ENCODE data around the gene BRSK2. TPM values are rescaled to one million over a fixed set of nuclear protein-coding genes. Genes with fewer than 3 reads are reported as not detected.

BRSK2 gene
- total RNA-seq, 1 donor from 2014 or later, result 59.9 TPM

GRCh38 chr11:1436468-1437039 lies 46.8 kb downstream of the BRSK2 start:
- H3K4me3 Mint-ChIP-seq, result no peak overlapping the region
- no peaks in the 10 kb centered on the region for H3K36me3 Mint-ChIP-seq (ENCODE audit: low read depth)
- H3K9me3 Mint-ChIP-seq, result no peaks in the 10 kb centered on the region
- no peaks in the 10 kb centered on the region for H3K4me1 Mint-ChIP-seq
- H3K27ac Mint-ChIP-seq (ENCODE audit: unreplicated experiment), result no peak overlapping the region
- TF ChIP-seq CTCF (conservative IDR thresholded peaks at IDR 0.05), result no peak
- DNase-seq (ENCODE audit: low read depth, low spot score), result no peak
- H3K27me3 Mint-ChIP-seq (ENCODE audit: low read depth), result no peaks in the 10 kb centered on the region

DNA sequence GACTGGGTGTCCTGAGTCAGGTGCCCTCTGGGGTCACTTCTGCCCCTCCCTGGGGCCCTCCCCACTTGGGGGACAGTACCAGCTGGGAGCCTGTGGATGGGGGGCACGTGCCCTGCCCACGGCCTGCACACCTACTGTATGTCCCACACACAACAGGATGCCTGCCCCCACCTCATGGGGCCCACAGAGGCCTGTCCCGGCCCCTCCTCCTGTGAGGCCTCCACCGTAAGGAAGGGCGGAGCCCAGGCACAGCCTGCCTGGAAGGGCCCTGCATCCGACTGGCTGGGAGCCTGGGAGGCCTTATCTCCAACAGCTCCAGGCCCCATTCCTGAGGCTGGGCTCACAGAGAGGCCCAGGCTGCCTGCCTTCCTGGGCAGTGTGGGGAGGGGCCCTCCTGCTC lies 47.8 kb downstream of the BRSK2 start:
- TF ChIP-seq CTCF (conservative IDR thresholded peaks at IDR 0.05), result no peak
- H3K27me3 Mint-ChIP-seq (ENCODE audit: low read depth), result no peaks in the 10 kb centered on the region
- no peaks in the 10 kb centered on the region for H3K9me3 Mint-ChIP-seq
- DNase-seq (ENCODE audit: low read depth, low spot score), result no peak
- H3K4me1 Mint-ChIP-seq, result no peaks in the 10 kb centered on the region
- no peaks in the 10 kb centered on the region for H3K36me3 Mint-ChIP-seq (ENCODE audit: low read depth)
- no peak overlapping the region for H3K27ac Mint-ChIP-seq (ENCODE audit: unreplicated experiment)
- no peak overlapping the region for H3K4me3 Mint-ChIP-seq

- Mint-ChIP-seq H3K9me3 (no peaks in the 10 kb centered on the region), H3K4me3 (no peak overlapping the region), H3K36me3 (ENCODE audit: low read depth) (no peaks in the 10 kb centered on the region), H3K27me3 (ENCODE audit: low read depth) (no peaks in the 10 kb centered on the region), H3K27ac (ENCODE audit: unreplicated experiment) (no peak overlapping the region), H3K4me1 (no peaks in the 10 kb centered on the region)
- no peak for TF ChIP-seq CTCF (conservative IDR thresholded peaks at IDR 0.05)
- no peak for DNase-seq (ENCODE audit: low read depth, low spot score)
Observed at GRCh38 chr11:1438261-1438966, 48.7 kb downstream of the BRSK2 start.

GRCh38 chr11:1438967-1439330 lies 49.2 kb downstream of the BRSK2 start:
- Mint-ChIP-seq H3K4me1 (no peaks in the 10 kb centered on the region), H3K9me3 (no peaks in the 10 kb centered on the region), H3K27me3 (ENCODE audit: low read depth) (no peaks in the 10 kb centered on the region), H3K4me3 (no peak overlapping the region), H3K27ac (ENCODE audit: unreplicated experiment) (no peak overlapping the region), H3K36me3 (ENCODE audit: low read depth) (no peaks in the 10 kb centered on the region)
- no peak for TF ChIP-seq CTCF (conservative IDR thresholded peaks at IDR 0.05)
- DNase-seq (ENCODE audit: low read depth, low spot score), result no peak

DNA sequence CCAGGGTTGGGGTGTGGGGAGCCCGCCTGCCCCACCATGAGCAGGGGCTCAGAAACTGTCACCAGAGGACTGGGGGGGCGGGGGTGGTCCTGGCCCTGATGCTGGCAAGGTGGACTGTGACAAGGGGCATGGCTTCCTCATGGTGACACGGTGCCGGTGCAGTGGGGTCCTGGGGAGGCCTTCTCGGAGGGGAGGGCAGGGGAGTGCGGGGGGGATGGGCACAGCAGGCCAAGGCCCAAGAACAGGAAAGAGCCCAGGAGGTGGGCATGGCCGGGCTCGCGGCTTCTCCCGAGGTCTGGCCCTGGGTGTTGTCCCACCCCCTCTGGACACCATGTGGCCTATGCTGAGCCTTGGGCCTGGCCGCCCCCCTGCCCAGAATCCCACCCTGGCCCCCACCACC lies 49.6 kb downstream of the BRSK2 start:
- H3K4me3 Mint-ChIP-seq, result no peak overlapping the region
- TF ChIP-seq CTCF (conservative IDR thresholded peaks at IDR 0.05), result no peak
- no peaks in the 10 kb centered on the region for H3K27me3 Mint-ChIP-seq (ENCODE audit: low read depth)
- no peak overlapping the region for H3K27ac Mint-ChIP-seq (ENCODE audit: unreplicated experiment)
- no peaks in the 10 kb centered on the region for H3K9me3 Mint-ChIP-seq
- DNase-seq (ENCODE audit: low read depth, low spot score), result no peak
- no peaks in the 10 kb centered on the region for H3K4me1 Mint-ChIP-seq
- no peaks in the 10 kb centered on the region for H3K36me3 Mint-ChIP-seq (ENCODE audit: low read depth)
